Right lobe of liver (tissue), 6 donors: ENCODE measurements around the gene HDAC1. TPM values are rescaled to one million over a fixed set of nuclear protein-coding genes. Genes with fewer than 3 reads are reported as not detected.
"Not testable (repeated sequence)": the region's sequence is repeated elsewhere in the genome, so short reads cannot be mapped to it uniquely, and the experiment has no call there.

Experiments used
- ATAC-seq, 4 donors: fragments of 200-7000 bp; cut with Tn5 transposase; one replicate each; pipeline ENCODE4 v1.9.1; 2020; ENCODE audit warnings: mild to moderate bottlenecking in 4 of 4, moderate library complexity in 4 of 4
- DNase-seq, 3 donors: peaks; one replicate each; pipeline ENCODE4 v3.0.0-alpha.2; 2020
- H3K27ac ChIP-seq, 3 donors: fragments of 200-600 bp; one replicate each; pipeline ENCODE4 v1.8.0; 2022
- H3K27me3 ChIP-seq, 2 donors: fragments of 200-600 bp; one replicate each; pipeline ENCODE4 v1.8.0; 2022
- H3K36me3 ChIP-seq, 4 donors: fragments of 200-600 bp; sonication (generic) in 1 of 4; one replicate each; pipeline versions ENCODE4 v1.5.1 to v1.8.0; 2017 to 2022; ENCODE audit warnings: control low read depth in 1 of 4
- H3K4me1 ChIP-seq, 4 donors: fragments of 200-600 bp; sonication (generic) in 1 of 4; one replicate each; pipeline versions ENCODE4 v1.5.1 to v1.8.0; 2017 to 2022; ENCODE audit warnings: control low read depth in 1 of 4
- H3K4me3 ChIP-seq, 3 donors: fragments of 200-600 bp; one replicate each; pipeline ENCODE4 v1.8.0; 2022
- H3K9me3 ChIP-seq, 4 donors: fragments of 200-600 bp; sonication (generic) in 1 of 4; one replicate each; pipeline versions ENCODE4 v1.5.1 to v1.8.0; 2017 to 2022; ENCODE audit warnings: control low read depth in 1 of 4
- POLR2A ChIP-seq: fragments of 450-650 bp; IDR thresholded peaks from one replicate; pipeline ENCODE4 v1.6.1; 2017; ENCODE audit warnings: antibody characterized with exemption, mild to moderate bottlenecking
- WGBS: methylation state at CpG from one replicate; pipeline ENCODE4 v1.1.6; 2018; ENCODE audit warnings: low coverage, low lambda C conversion rate; ENCODE audit not compliant: insufficient coverage; ENCODE audit errors: missing lambda C conversion rate; 5-methylcytosine and 5-hydroxymethylcytosine counted together
- intact Hi-C, 2 donors: fragments of 100-400 bp; cut with DNase I; formaldehyde crosslinking; loops; one replicate each; pipeline versions ENCODE4 v1.11.2 to v1.14.1; 2022
- total RNA-seq, 6 experiments: library from RNA; depleted of rRNA in 2 of 6; stranded (reverse); fragments of >200 nt in 2 of 6; fragmentation: NEBNext Ultra II Directional in 3 of 6; extraction: Animal tissue kit (Norgen Biotek cat#: 25700) in 3 of 6; gene quantifications; one replicate each; pipeline versions ENCODE4 v1.1.0 to v1.2.4, GENCODE V29; 2016 to 2023
- TF ChIP-seq, protein P1 (sequence below), 4 donors: fragments of 200-600 bp in 3 of 4; fragments of 450-650 bp in 1 of 4; IDR thresholded peaks; one replicate each; pipeline versions ENCODE4 v1.5.1 to v1.8.0; 2016 to 2022; ENCODE audit warnings: antibody characterized with exemption in 4 of 4, mild to moderate bottlenecking in 2 of 4
- donor health status: DM: no; HTN: yes; CAD: no.
- donor health status: DM: no; HTN: no; CAD: no.
- donor health status: DM: no; HTN: no; CAD: no.
- donor health status: DM: no; HTN: yes; CAD: no.
- donor health status: DM: no; HTN: yes; CAD: no.

Gene HDAC1
- total RNA-seq, 6 experiments from 2014 or later = 24.0 to 40.6 (median 32.4) TPM

DNA sequence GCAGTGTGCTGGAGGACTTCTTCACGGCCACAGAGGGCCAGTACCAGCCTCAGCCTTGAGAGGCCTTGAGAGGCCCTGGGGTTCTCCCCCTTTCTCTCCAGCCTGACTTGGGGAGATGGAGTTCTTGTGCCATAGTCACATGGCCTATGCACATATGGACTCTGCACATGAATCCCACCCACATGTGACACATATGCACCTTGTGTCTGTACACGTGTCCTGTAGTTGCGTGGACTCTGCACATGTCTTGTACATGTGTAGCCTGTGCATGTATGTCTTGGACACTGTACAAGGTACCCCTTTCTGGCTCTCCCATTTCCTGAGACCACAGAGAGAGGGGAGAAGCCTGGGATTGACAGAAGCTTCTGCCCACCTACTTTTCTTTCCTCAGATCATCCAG is 6.2 kb upstream of the HDAC1 start:
- no CpG with 5 or more reads among the region's 3 CpGs for WGBS
- TF ChIP-seq, protein P1, sequence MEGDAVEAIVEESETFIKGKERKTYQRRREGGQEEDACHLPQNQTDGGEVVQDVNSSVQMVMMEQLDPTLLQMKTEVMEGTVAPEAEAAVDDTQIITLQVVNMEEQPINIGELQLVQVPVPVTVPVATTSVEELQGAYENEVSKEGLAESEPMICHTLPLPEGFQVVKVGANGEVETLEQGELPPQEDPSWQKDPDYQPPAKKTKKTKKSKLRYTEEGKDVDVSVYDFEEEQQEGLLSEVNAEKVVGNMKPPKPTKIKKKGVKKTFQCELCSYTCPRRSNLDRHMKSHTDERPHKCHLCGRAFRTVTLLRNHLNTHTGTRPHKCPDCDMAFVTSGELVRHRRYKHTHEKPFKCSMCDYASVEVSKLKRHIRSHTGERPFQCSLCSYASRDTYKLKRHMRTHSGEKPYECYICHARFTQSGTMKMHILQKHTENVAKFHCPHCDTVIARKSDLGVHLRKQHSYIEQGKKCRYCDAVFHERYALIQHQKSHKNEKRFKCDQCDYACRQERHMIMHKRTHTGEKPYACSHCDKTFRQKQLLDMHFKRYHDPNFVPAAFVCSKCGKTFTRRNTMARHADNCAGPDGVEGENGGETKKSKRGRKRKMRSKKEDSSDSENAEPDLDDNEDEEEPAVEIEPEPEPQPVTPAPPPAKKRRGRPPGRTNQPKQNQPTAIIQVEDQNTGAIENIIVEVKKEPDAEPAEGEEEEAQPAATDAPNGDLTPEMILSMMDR (IDR thresholded peaks at IDR 0.05) = no peak
- Histone ChIP-seq H3K4me3 (no peak overlapping the region), H3K27me3 (no peaks in the 10 kb centered on the region), H3K4me1 (peaks cover 0 to 10% (median 0%) of the 10 kb centered on the region in 4 donors), H3K27ac (no peak overlapping the region), H3K9me3 (no peaks in the 10 kb centered on the region), H3K36me3 (no peaks in the 10 kb centered on the region)
- intact Hi-C loops = no loop called here
- ATAC-seq (no peak), DNase-seq (no peak)

DNA sequence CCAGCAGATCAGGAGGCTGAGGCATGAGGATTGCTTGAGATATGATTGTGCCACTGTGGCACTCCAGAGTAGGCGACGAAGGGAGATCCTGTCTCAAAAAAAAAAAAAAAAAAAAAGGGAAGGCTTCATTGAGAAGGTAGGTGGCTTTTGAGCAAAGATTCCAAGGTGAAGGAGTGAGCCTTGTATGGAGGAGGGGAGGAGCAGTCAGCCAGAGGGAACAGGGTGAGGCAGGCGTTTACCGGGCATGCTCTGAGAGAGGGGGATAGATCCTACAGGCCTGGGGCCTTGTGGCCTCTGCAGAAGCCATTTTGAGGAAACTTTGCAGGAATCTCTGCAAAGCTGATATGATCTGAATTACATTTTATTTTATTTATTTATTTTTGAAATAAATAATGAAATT is 5.1 kb upstream of the HDAC1 start:
- intact Hi-C loops = no loop called here
- no peaks in the 10 kb centered on the region for H3K27me3 ChIP-seq
- TF ChIP-seq POLR2A = no peak
- TF ChIP-seq, protein P1 (IDR thresholded peaks at IDR 0.05) = no peak
- DNase-seq = peak in 1 of 3 donors; percentile 15
- H3K9me3 ChIP-seq = no peaks in the 10 kb centered on the region
- no peaks in the 10 kb centered on the region for H3K36me3 ChIP-seq
- H3K27ac ChIP-seq = no peak overlapping the region
- H3K4me1 ChIP-seq = peaks cover 0 to 19% (median 2%) of the 10 kb centered on the region in 4 donors
- WGBS = 80% methylated on average over 1 of the region's 4 CpGs
- ATAC-seq = no peak
- H3K4me3 ChIP-seq = no peak overlapping the region

DNA sequence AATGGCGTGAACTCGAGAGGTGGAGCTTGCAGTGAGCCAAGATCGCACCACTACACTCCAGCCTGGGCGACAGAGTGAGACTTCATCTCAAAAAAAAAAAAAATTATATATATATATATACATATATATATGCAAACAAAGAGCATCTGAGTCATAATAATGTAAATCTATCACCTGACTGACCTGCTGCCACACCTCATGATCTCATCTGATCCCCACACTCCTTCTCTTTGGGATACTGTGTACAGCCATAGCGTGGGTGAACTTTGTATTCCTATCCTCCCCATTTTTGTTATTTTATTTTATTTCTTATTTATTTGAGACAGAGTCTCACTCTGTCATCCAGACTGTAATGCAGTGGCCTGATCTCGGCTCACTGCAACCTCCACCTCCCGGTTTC is 2.6 kb upstream of the HDAC1 start:
- TF ChIP-seq, protein P1 (IDR thresholded peaks at IDR 0.05) = no peak
- TF ChIP-seq POLR2A = no peak
- ATAC-seq = no peak
- H3K4me3 ChIP-seq = no peak overlapping the region
- no peaks in the 10 kb centered on the region for H3K36me3 ChIP-seq
- H3K27ac ChIP-seq = no peak overlapping the region
- H3K4me1 ChIP-seq = peaks cover 0 to 28% (median 5%) of the 10 kb centered on the region in 4 donors
- no peaks in the 10 kb centered on the region for H3K9me3 ChIP-seq
- WGBS = 93% methylated on average over 5 of the region's 7 CpGs
- H3K27me3 ChIP-seq = no peaks in the 10 kb centered on the region
- peak in 1 of 3 donors; percentile 8 for DNase-seq
- intact Hi-C loops = no loop called here

DNA sequence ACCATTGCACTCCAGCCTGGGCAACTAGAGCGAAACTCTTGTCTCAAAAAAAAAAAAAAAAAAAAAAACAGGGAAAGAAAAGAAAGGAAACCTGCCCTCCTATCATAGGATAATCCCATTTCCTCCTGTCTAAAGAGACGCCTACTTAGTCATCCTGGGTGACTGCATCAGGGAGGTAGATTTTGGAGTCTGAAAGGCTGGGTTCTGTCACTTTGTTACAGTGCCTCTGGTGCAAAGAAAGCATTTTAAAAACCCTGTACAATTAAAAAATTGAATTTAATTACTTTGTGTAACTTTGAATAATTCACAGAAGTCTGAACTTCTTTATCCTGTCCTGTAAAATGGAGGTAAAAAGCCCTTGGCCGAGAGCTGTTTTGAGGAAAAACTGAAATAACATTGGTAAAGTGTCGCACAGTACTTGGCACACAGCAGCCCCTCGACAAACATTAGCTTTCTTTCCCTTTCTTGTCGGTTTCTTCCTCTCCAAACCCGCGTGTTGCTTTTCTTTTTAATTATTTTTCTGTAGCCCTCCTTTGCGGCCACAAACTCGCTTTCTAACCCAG is 657 bp upstream of the HDAC1 start:
- no peaks in the 10 kb centered on the region for H3K27me3 ChIP-seq
- 29% methylated on average over 9 of the region's 10 CpGs for whole genome bisulfite sequencing
- peak overlapping the region; percentile 77 to 80 (median 79) for H3K27ac ChIP-seq

DNA sequence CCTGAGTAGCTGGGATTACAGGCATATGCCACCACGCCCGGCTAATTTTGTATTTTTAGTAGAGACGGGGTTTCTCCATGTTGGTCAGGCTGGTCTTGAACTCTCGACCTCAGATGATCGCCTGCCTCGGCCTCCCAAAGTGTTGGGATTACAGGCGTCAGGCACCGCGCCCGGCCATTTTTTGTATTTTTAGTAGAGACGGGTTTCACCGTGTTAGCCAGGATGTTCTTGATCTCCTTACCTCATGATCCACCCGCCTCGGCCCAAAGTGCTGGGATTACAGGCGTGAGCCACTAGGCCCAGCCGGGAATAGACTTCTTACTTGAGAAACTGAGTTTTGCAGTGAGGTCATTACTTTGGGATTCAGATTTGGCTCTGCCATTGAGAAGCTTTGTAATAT is 6.3 kb downstream of the HDAC1 start:
- intact Hi-C loops = not testable (repeated sequence)

More for the DNA sequence above, 657 bp upstream of the HDAC1 start:
- Histone ChIP-seq H3K4me1 (peaks cover 0 to 28% (median 5%) of the 10 kb centered on the region in 4 donors), H3K9me3 (no peaks in the 10 kb centered on the region), H3K36me3 (no peaks in the 10 kb centered on the region), H3K4me3 (peak overlapping the region; percentile 72 to 94 (median 91))
- TF ChIP-seq POLR2A = no peak
- TF ChIP-seq, protein P1 (IDR thresholded peaks at IDR 0.05) = no peak
- ATAC-seq (peak in 1 of 4 donors; percentile 50), DNase-seq (no peak)
- intact Hi-C loops = no loop called here

More for the DNA sequence above, 6.3 kb downstream of the HDAC1 start:
- H3K4me3 ChIP-seq, H3K4me1 ChIP-seq, H3K27ac ChIP-seq, ATAC-seq, H3K27me3 ChIP-seq, DNase-seq, H3K9me3 ChIP-seq: not testable (repeated sequence)
- WGBS = 93% methylated on average over 11 of the region's 16 CpGs
- peaks cover 0 to 12% (median 2%) of the 10 kb centered on the region in 4 donors for H3K36me3 ChIP-seq
